IMR-90 (cell line): Measurements from ENCODE around the gene CCNQ. TPM values are rescaled to one million over a fixed set of nuclear protein-coding genes. Genes with fewer than 3 reads are reported as not detected.
A peak's percentile ranks its signal among the peaks of the same experiment; 100 is the strongest.

ENCODE experiments used
- ATAC-seq: fragments of 200-7000 bp; cut with Tn5 transposase; 2 replicates; pipeline ENCODE4 v1.9.1; 2020; ENCODE audit warnings: low read depth, mild to moderate bottlenecking, moderate library complexity
- BruUV-seq: library from RNA; stranded (reverse); fragments of 400-500 nt; replicated peaks from 2 replicates; lab custom pipeline; 2021; lab: Mats Ljungman, UMichigan
- CTCF ChIA-PET: fragments of 300-600 bp; formaldehyde crosslinking; extraction: SDS; loops from one replicate; lab custom pipeline; 2021; ENCODE audit warnings: antibody characterized with exemption; lab: Yijun Ruan, JAX
- POLR2A ChIA-PET: fragments of 300-600 bp; sonication (Branson Sonifier 250); formaldehyde crosslinking; loops from one replicate; lab custom pipeline; 2022; ENCODE audit warnings: antibody characterized with exemption; ENCODE audit not compliant: unreplicated experiment; lab: Charles Lee
- DNase-seq: peaks from one replicate; pipeline ENCODE4 v3.0.0; 2013
- H2AFZ ChIP-seq: replicated peaks from 2 replicates; pipeline ENCODE3; 2013; ENCODE audit warnings: low read length, mild to moderate bottlenecking; ENCODE audit not compliant: poor library complexity
- H2AK5ac ChIP-seq: 2 replicates; pipeline ENCODE4 v1.6.1; 2013; ENCODE audit warnings: low read depth, low read length, inconsistent platforms
- H2AK9ac ChIP-seq: replicated peaks from 2 replicates; pipeline ENCODE3; 2013; ENCODE audit warnings: mild to moderate bottlenecking, low read depth, low read length, moderate library complexity; ENCODE audit not compliant: poor library complexity
- H2BK120ac ChIP-seq: 2 replicates; pipeline ENCODE4 v1.6.1; 2013; ENCODE audit warnings: low read depth, low read length, inconsistent platforms
- H2BK15ac ChIP-seq: 3 replicates; pipeline ENCODE4 v1.6.1; 2013; ENCODE audit warnings: low read depth, low read length, inconsistent platforms
- H2BK20ac ChIP-seq: 2 replicates; pipeline ENCODE4 v1.6.1; 2013; ENCODE audit warnings: low read depth, mild to moderate bottlenecking, inconsistent platforms, low read length, moderate library complexity
- H2BK5ac ChIP-seq: 2 replicates; pipeline ENCODE4 v1.6.1; 2013; ENCODE audit warnings: mild to moderate bottlenecking, low read depth, low read length, inconsistent platforms; ENCODE audit not compliant: poor library complexity, severe bottlenecking
- H3K14ac ChIP-seq: replicated peaks from 2 replicates; pipeline ENCODE4 v1.6.1; 2013; ENCODE audit warnings: low read depth, low read length, inconsistent platforms
- H3K18ac ChIP-seq: 2 replicates; pipeline ENCODE4 v1.6.1; 2013; ENCODE audit warnings: low read depth, low read length, control low read depth
- H3K23ac ChIP-seq: 2 replicates; pipeline ENCODE4 v1.6.1; 2013; ENCODE audit warnings: low read depth, low read length, inconsistent platforms
- H3K27ac ChIP-seq: 2 replicates; pipeline ENCODE4 v1.5.1; 2013; ENCODE audit warnings: mild to moderate bottlenecking, control low read depth, low read length; ENCODE audit not compliant: insufficient read depth
- H3K27me3 ChIP-seq: 2 replicates; pipeline ENCODE4 v1.6.1; 2013; ENCODE audit warnings: low read length; ENCODE audit not compliant: control insufficient read depth, insufficient read depth
- H3K36me3 ChIP-seq: 2 replicates; pipeline ENCODE4 v1.6.1; 2013; ENCODE audit warnings: low read length, mixed read lengths; ENCODE audit not compliant: control insufficient read depth, insufficient read depth
- H3K4ac ChIP-seq: 2 replicates; pipeline ENCODE4 v1.6.1; 2013; ENCODE audit warnings: low read depth, low read length, inconsistent platforms
- H3K4me1 ChIP-seq: 2 replicates; pipeline ENCODE4 v1.6.1; 2013; ENCODE audit warnings: low read length, mixed read lengths; ENCODE audit not compliant: control insufficient read depth, insufficient read depth
- H3K4me2 ChIP-seq: 2 replicates; pipeline ENCODE4 v1.6.1; 2013; ENCODE audit warnings: low read depth, mild to moderate bottlenecking, control low read depth, low read length, moderate library complexity
- H3K4me3 ChIP-seq: 2 replicates; pipeline ENCODE4 v1.5.1; 2013; ENCODE audit warnings: low read depth, mild to moderate bottlenecking, control low read depth, low read length, moderate library complexity; ENCODE audit not compliant: insufficient read depth
- H3K56ac ChIP-seq: 2 replicates; pipeline ENCODE4 v1.6.1; 2013; ENCODE audit warnings: low read length, inconsistent platforms; ENCODE audit not compliant: insufficient read depth; ENCODE audit errors: extremely low read depth
- H3K79me1 ChIP-seq, 2 experiments: 2 replicates each; pipeline ENCODE4 v1.6.1; 2013; ENCODE audit warnings: low read length in 2 of 2, inconsistent platforms in 1 of 2, low read depth in 1 of 2
- H3K9ac ChIP-seq: 2 replicates; pipeline ENCODE4 v1.6.1; 2013; ENCODE audit warnings: low read depth, low read length, control low read depth
- H3K9me1 ChIP-seq: 2 replicates; pipeline ENCODE4 v1.6.1; 2013; ENCODE audit warnings: low read length, inconsistent platforms; ENCODE audit not compliant: insufficient read depth
- H3K9me3 ChIP-seq: 2 replicates; pipeline ENCODE4 v1.6.1; 2013; ENCODE audit warnings: low read length; ENCODE audit not compliant: control insufficient read depth, insufficient read depth
- H4K20me1 ChIP-seq: 2 replicates; pipeline ENCODE4 v1.6.1; 2013; ENCODE audit warnings: low read length, inconsistent platforms; ENCODE audit not compliant: insufficient read depth
- H4K5ac ChIP-seq: 2 replicates; pipeline ENCODE4 v1.6.1; 2013; ENCODE audit warnings: mild to moderate bottlenecking, low read depth, low read length, control low read depth
- H4K8ac ChIP-seq, 2 experiments: 2 replicates each; pipeline ENCODE4 v1.6.1; 2013; ENCODE audit warnings: low read depth in 2 of 2, low read length in 2 of 2, control low read depth in 1 of 2, inconsistent platforms in 1 of 2
- H4K91ac ChIP-seq: 2 replicates; pipeline ENCODE4 v1.6.1; 2013; ENCODE audit warnings: low read depth, low read length, inconsistent platforms; ENCODE audit not compliant: insufficient read depth
- CEBPB ChIP-seq: IDR thresholded peaks from 2 replicates; pipeline ENCODE4 v1.6.1; 2012; ENCODE audit warnings: low read depth, low read length, improper control_type of control experiment
- USF2 ChIP-seq: fragments of 150-350 bp; IDR thresholded peaks from 2 replicates; pipeline ENCODE4 v1.6.1; 2017; ENCODE audit warnings: mild to moderate bottlenecking, antibody characterized with exemption, low read length, low read depth
- WGBS, 2 experiments: methylation state at CpG; one replicate each; pipeline versions ENCODE4 v1.1.5 to v1.1.7; 2013; ENCODE audit warnings: missing lambda C conversion rate in 2 of 2; ENCODE audit not compliant: insufficient read length in 1 of 2; ENCODE audit errors: extremely low coverage in 2 of 2; 5-methylcytosine and 5-hydroxymethylcytosine counted together
- dilution Hi-C: fragments of 300-500 bp; cut with HindIII; formaldehyde crosslinking; loops from one replicate; pipeline ENCODE4 v1.14.3; 2018; ENCODE audit warnings: low sequenced_read_pairs; ENCODE audit not compliant: unreplicated experiment
- in situ Hi-C: fragments of 300-500 bp; cut with MboI; formaldehyde crosslinking; loops from 3 replicates; pipeline ENCODE4 v1.14.3; 2019; ENCODE audit warnings: low sequenced_read_pairs, inconsistent platforms, mixed read lengths
- intact Hi-C: fragments of 100-400 bp; cut with micrococcal nuclease; formaldehyde crosslinking; loops from 2 replicates; pipeline ENCODE4 v1.10.0; 2022
- polyA plus RNA-seq, 3 experiments: library from polyadenylated mRNA; depleted of rRNA; stranded (reverse); fragments of >200 nt; gene quantifications; 2 replicates each; pipeline ENCODE4 v1.2.3, GENCODE V29; 2012; ENCODE audit warnings: low replicate concordance in 1 of 3
- total RNA-seq: library from RNA; depleted of rRNA; stranded (reverse); fragments of >200 nt; gene quantifications from 2 replicates; pipeline ENCODE4 v1.2.3, GENCODE V29; 2012

CCNQ gene
- total and polyA plus RNA-seq, 2 of the 4 experiments (the other 2 are of a cell fraction), result 27.6 to 35.2 TPM

- intact Hi-C loops, result no loop called here
- Histone ChIP-seq H3K4me1 (0 out of 2 replicates have a peak, but pooled peaks cover 3% of the 10 kb centered on the region), H3K27ac (no peak overlapping the region), H3K36me3 (peaks cover 13% of the 10 kb centered on the region), H2AK5ac (no peak overlapping the region), H3K14ac (no peak overlapping the region), H2BK20ac (no peak overlapping the region), H3K9me1 (no peaks in the 10 kb centered on the region), H2BK120ac (no peak overlapping the region), H4K8ac (no peak overlapping the region), H3K4me2 (no peak overlapping the region), H2AK9ac (no peak overlapping the region), H4K5ac (no peak overlapping the region), H3K9me3 (peaks cover 2% of the 10 kb centered on the region; the same call in 1 of the 2 replicates), H2AFZ (no peak overlapping the region), H3K27me3 (no peaks in the 10 kb centered on the region), H2BK15ac (no peak overlapping the region), H2BK5ac (no peak overlapping the region), H4K91ac (no peak overlapping the region), H3K18ac (no peak overlapping the region), H4K20me1 (peaks cover 20% of the 10 kb centered on the region; the same call in 1 of the 2 replicates), H3K56ac (no peak overlapping the region), H3K4ac (no peak overlapping the region), H3K23ac (no peak overlapping the region), H3K79me1 (peaks cover 6 to 22% of the 10 kb centered on the region in 2 experiments; a peak in 3 of 4 replicates), H3K4me3 (no peak overlapping the region), H3K9ac (no peak overlapping the region)
- in situ Hi-C loops, result no loop called here
- ChIA-PET CTCF (no interaction called here), POLR2A (no interaction called here)
- DNase-seq (no peak), ATAC-seq (no peak)
- peak; percentile 41 for TF ChIP-seq CEBPB
- no peak for TF ChIP-seq USF2
- WGBS, 2 experiments, result 100% methylated on average over 1 of the region's 6 CpGs; no CpG with 5 or more reads in 1 of the 2 experiments
- dilution Hi-C loops, result no loop called here
- no TSS peak for BruUV-seq
Measured at GRCh38 chrX:153596981-153597750, 1.8 kb downstream of the CCNQ start.
